NCI-H526 treated with DMSO at 0.1 percent for 48 hours (cell line): Measurements from ENCODE around the gene PPARG.
"Not testable (repeated sequence)": the region's sequence is repeated elsewhere in the genome, so short reads cannot be mapped to it uniquely, and the experiment has no call there.

Source experiments
- DNase-seq: peaks from one replicate; lab custom pipeline; 2025; lab: John Stamatoyannopoulos, UW

PPARG gene

DNA sequence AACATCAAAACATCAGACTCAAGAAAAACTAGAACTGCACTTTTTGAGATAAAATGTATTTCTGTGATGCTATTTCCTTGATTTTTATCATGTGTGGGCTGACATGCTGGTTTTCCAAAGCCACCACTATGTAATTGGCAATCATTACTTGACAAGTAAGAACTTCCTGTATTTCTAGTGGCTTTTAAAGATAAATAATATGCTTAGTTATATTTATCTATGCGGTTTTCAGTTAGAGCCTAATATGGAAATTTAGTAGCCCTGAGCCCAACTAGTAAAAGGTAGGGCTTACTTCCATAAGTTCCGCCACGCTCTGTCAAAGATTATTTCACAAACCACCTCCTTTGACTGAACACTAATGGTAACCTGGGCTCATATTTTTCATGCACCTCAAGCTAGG, 91.6 kb downstream of the PPARG start:
- DNase-seq, result no peak

DNA sequence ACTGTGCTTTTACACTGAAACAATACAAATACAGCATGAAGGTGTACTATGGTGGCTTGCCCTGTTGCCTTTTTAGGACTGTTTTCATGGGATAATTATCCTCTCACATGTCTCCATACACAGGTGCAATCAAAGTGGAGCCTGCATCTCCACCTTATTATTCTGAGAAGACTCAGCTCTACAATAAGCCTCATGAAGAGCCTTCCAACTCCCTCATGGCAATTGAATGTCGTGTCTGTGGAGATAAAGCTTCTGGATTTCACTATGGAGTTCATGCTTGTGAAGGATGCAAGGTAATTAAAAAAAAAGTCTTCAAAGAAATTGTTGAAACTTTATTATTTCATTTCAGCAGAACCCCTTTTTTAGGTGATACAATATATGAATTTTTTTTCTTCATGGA, 92.3 kb downstream of the PPARG start:
- DNase-seq, result no peak

DNA sequence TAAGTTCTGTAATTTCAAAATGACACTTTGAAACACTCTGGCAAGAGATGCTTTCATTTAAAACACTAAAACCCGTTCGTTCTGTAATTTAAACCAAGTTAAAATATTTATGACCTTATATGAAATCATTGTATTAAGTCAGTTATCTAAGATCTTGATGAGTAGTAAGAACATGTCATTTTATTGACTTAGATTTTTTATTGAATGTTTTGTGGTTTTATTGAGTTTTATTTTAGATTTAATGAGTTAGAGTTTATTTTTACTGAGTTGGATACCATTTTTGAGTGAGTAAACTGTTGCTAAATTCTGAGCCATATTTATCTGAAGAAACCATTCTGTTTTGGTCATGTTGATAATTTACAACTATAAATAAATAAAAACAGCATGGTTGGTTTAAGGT, 94.3 kb downstream of the PPARG start:
- no peak for DNase-seq

DNA sequence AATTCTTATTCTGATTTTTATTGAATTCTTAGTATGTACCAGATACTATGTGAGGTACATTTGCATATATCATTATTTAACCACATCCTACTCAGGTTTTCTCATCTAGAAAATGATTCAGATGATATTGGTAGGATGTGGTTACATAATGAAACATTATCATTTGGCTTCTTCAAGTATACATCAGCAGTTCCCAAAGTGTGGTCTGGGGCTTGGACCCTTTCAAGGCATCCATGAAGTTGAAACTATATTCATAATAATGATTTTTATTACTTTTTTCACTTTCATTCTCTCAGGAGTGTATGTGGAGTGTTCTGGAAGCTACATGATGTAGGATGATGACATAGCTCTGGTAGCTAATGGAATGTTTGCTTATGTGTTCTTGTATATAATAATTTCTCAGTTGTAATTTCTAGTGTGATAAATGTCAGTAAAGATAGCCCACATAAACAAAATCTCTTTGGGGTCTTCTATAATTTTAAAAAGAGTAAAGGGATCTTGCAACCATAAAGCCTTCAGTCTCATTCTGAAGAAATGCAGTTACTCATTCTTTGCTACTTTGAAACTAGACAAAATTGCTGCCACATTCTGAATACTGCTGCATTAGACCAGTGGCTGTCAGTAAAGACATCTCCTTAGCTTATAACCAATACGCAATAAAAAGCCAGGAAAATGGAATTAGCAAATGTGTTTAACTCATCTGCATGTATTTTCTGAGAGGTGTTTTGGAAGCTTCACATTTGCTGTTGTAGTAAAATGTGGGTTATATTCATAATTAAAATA, 95.8 kb downstream of the PPARG start:
- DNase-seq, result no peak

DNA sequence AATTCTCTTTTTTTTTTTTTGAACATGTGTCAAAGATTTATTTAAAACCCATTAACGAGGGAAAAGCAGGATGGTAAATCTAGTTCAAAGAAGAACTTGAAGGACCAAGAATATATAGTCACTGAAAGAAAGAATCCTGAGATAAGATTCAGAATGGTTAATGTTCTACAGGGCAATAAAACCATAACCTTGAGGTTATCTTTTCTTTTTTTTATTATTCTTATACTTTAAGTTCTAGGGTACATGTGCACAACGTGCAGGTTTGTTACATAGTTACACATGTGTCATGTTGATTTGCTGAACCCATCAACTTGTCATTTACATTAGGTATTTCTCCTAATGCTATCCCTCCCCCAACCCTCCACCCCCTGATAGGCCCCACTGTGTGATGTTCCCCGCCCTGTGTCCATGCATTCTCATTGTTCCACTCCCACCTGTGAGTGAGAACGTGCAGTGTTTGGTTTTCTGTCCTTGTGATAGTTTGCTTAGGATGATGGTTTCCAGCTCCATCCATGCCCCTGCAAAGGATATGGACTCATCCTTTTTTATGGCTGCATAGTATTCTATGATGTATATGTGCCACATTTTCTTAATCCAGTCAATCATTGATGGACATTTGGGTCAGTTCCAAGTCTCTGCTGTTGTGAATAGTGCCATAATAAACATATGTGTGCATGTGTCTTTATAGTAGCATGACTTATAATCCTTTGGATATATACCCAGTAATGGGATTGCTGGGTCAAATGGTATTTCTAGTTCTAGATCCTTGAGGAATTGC, 97.8 kb downstream of the PPARG start:
- DNase-seq, result not testable (repeated sequence)

DNA sequence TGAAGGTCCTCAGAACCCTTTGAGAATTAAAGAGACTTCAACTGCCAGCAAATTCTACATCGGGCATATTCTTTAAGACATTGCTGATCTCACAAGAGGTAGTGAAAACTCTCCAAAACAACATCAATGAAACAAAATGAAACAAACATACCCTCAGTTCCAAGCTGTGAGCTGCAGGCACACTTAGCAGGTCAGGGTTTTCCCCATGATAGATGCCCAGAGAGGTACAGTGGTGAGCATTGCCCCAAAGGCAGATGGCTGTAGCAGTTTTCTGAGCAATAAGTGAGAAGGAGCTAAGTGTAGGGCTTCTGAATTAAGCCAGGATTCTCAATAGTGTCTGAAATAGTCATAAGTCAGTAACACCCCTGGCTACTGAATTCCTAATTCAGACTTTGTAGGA, 99.3 kb downstream of the PPARG start:
- no peak for DNase-seq

DNA sequence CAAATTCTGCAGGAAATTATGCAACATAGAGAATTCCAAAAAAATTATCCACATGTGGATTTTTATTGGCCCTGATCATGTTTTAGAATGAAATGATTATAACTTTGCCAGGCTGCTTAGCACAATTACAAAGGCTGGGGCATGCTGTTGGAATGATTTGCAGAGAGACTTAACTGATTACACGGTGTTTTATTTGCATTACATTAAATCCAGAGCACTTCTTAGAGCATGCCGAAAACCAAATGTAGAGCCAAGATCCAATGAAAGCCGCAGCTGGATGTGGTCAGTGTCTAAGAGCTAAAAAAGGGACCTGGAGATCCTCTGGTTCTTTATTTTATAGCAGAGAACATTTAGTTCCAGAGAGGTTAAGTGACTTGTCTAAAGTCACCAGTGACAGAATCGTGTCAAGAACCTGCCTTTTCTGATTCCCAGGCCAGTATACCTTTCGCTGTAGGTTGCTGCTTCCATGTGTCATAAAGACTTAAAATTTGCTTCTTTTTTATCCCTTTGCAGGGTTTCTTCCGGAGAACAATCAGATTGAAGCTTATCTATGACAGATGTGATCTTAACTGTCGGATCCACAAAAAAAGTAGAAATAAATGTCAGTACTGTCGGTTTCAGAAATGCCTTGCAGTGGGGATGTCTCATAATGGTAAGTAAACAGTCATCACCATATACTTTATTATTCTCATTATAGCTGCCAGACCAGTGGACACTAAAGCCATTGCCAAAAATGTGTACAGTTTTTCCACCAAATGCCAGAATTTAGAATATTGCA, 103.4 kb downstream of the PPARG start:
- DNase-seq, result no peak

DNA sequence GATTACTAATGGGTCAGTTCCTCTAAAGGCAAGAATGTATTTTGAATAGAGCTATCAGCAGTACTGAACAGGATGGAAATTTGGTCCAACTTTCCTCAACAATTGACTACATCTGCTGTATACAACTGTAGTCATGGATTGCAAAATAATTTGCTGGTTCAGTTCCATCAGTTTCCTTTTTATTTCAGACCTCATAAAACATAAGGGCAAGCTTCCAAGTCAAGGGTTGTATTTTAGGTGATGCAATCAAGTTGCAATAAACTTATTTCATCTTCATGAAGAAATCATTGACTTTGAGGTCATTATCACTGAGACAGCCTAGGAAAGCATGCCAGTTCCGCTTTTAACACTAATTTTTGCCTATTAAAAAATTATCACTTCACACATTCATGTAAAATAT, 105.0 kb downstream of the PPARG start:
- no peak for DNase-seq

DNA sequence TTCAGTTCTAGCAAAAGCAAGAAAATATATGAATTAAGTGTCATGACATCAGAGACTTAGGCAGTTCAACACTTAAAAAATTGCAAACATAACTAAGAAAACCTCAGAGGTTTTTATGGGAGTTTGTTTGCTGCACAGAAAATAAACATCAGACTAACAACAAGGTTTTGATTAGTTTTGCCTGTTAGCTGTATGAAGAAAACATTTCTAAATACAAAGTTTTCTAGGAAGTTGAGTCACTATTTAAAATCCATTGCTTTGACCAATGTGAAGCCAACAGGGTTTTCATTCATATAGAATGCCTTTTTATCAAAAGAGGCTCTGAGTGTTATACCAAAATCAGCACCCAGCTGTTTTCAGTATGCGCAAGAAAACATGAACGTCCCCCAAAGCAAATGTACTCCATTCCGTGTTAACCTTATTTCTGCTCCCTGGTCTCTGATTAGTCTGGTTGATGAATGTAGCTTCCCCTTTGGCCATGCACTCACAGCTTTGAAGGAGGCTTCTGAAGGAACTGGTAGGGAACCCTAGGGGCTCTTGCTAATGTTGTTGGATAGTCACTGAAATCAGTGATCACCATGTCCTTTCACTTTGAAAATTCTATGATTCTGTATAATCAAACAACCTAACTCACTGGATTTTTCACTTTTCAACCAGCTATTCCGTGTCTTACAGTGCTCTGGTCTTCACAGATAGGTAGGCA, 105.8 kb downstream of the PPARG start:
- DNase-seq, result no peak

DNA sequence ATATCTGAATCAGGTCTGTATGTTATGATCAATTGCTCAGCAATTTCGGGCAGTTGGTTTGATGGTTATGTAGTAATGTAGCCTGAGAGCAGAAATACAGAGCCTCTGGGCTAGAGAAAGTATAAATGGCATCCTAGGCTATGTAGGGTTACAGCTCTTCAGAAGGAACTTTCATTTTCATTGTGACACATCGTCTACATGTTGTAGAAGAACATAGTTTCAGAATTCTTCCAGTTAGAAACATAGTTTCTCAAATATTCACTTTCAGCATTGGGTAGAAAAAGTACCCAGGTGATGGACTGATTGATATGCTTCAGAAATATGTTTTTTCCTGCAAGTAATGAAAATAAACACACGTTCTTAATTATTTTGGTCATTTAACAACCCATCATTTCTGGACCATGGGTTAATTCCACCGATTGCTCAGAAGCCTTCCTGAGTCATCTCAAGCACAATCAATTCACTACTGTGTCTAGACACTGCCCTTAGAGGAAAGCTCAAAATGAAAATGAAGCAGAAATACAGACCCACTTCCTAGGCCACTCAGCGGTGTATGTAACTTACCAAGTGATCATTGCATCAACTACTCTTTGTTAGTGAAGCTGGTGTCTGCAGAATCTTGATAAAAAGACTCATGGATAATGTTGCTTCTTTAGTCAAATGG, 106.6 kb downstream of the PPARG start:
- no peak for DNase-seq

DNA sequence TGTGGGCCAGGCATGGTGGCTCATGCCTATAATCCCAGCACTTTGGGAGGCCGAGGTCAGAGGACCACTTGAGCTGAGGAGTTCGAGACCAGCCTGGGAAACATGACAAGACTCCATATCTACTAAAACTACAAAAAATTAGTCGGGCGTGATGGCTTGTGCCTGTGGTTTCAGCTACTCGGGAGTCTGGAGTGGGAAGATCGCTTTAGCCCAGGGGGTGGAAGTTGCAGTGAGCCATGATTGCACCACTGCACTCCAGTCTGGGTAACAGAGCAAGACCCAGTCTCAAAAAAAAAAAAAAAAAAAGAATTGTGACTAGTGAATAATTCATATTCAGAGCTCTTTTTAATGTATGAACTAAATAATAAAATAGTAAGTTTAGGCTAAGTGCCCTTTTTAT, 107.6 kb downstream of the PPARG start:
- DNase-seq, result no peak

DNA sequence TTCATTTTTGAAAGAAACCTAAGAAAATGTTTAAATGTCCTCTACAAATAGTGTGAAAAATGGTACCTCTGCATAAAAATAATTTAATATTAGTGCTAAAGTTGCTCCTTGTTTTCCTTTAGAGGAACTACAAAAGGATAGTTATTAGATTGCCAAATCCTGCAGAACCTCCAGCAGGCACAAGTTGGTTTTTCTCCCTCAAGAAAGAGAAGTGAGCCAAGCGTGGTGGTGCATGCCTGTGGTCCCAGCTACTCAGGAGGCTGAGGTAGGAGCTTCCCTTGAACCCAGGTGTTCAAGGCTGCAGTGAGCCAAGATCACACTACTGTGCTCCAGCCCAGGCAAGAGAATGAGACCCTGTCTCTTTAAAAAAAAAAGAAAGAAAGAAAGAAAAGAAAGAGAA, 110.4 kb downstream of the PPARG start:
- no peak for DNase-seq

DNA sequence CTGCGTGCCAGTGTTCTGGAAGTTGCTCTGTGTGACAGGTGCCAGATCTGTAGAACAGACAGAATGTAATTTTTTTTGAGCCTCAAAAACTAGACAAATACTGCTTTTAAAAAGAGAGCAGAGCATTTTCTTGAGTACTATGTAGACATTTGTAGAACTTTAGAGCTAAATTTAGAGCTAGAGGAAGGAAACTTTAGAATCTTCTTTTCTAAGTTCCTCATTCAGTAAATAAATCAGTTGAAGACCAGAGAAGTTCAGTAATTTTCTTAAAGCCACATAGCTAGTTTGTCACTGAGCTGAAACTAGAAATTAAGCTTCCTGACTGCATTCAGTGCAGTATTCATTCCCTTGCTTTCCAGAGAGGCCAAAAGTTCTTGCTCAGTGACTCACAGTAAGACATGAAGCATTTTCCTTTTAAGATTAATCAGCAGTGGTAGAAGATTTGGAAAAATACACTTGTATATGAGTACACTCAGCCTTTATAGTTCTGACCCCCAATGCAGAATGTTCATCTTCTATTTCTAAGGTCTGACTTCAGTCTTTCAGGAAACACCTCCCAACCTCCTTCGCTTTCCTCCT, 111.8 kb downstream of the PPARG start:
- DNase-seq, result no peak

DNA sequence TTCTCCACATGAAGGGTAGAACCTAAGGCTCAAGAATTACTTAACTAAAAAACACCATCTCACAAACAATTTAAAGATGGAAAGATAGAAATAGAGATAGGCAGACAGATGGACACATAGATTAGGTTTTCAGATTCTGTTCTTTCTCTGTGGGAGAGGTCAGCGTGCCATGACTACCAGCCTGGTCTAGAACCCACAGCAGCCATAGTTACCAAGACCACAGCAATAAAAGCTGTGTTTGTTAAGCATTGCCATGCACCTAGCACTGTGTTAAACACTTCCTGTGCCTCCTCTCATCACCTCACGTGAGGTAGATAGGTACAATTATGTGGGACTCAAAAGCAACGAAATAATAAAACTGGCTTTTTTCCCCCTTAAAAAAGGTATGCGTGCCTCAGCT, 112.3 kb downstream of the PPARG start:
- DNase-seq, result no peak

DNA sequence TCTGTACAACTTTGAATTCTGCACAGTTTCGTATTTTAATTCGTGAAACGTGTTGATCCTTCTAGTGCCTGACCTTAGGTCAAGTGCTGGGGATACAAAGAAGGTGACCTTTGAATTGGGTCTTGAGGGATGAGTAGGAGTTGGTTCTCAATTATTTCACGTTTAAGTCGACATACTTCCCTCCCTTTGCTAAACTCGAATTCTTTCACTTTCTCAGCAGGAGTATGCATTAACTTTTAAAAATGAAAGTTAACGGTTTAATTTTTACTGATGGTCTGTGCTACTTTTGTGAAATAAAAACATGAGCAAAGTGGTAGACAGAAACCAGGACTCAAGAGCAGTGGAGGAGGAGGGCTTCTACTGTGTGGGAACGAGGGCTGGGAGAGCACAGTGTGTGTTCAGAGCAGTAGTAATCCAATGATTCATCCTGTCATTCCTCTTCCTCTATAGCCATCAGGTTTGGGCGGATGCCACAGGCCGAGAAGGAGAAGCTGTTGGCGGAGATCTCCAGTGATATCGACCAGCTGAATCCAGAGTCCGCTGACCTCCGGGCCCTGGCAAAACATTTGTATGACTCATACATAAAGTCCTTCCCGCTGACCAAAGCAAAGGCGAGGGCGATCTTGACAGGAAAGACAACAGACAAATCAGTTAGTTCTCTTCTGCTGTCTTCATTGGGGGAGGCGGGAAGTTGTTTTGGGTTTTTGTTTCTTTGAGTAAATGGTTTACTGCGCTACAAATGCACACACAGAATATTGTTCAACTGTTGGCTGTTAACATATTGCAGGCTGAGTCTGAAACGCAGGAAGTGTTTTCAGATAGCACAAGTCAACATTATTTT, 116.8 kb downstream of the PPARG start:
- no peak for DNase-seq

DNA sequence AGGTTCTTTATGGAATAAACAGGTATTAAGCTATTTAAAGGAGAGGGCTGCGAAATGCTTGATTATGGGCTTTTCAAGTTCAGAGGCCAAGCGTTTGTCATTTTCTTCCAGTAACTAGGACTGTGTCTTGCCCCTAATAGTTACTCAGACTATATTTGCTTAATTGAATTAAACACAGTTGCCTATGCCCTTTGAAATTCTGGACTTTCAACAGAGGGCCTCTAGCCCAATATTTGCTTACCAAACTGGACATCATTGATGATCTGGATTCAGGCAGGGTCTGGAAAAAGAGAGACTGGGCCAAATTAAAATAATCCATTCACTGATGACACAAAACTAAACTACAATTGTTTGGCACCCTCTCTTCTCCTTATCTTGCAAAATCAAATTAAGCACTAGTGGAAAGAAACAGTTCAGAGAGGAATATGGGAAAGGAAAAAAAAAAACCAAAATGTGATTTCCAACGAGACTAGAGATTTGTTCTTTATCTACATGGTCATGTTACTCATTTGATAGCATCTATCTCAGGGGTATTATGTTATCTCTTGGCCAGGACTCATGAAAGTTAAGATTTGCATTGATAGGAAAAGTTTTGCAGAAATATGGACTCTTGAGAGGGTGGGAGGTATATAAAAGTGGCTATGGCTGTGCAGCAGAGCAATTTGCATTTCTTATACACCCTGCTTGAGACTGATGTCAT, 120.3 kb downstream of the PPARG start:
- no peak for DNase-seq

DNA sequence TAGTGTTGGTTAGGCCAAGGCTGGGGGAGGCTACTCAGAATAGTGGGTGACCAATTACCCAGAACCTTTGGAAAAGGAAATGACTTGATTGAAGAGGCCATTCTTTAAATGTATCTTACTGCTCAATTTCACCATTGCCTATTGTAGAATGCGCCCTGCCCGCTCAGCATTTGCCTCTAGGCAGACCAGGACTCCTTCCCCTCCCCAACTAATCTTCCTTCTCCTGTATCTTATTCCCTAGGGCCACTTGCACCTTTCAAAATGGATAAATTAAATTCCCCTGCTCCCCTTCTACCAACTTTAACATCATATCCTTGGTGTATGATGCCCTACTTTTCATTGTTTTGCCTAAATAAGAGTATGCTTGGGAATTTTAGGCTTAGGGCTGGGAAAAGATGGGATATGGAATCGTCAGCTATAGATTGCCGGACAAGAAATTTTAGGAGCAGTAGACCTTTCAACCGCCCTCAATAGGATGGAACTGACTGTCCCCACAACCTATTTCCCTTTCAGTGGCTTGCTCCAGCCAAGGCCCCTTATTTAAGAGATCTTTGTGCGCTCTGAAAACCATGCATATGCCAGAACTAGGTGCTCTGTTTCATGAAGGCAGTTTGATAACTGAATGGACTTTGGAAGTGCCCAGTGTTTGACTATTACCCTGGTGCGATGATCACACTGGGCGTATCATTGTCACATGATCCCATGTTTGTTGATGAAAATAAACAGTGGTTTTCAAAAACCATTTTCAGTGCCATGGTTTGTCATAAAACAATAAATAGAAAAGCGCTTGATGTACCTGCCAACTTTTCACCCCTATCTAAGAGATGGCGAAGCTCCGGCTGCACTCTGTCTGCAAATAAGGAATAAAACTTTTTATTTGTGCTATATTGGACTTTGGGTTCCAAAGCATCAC, 121.1 kb downstream of the PPARG start:
- DNase-seq, result no peak

DNA sequence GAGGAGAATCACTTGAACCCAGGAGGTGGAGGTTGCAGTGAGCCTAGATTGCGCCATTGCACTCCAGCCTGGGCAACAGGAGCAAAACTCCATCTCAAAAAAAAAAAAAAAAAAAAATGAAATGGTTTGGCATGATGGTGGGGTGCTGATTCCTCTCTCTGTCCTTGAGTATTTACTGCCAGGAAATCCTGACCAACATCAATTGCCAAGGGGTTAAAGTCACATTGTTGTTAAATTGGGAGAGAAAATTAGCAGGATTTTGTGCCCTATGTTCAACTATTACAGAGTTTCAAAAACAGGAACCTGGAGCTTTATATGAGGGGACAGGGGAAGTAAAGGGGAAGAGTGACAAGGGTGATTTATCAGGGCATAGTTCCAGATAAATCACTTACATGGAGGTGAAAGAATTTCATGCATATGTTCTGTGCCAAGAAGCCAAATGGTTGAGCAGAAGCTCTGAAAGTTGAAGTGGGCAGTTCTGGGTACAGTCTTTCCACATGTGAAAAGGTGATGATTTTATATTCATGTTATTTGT, 124.9 kb downstream of the PPARG start:
- no peak for DNase-seq
